Measurements from ENCODE around the gene TMEM8B. TPM values are rescaled to one million over a fixed set of nuclear protein-coding genes. Genes with fewer than 3 reads are reported as not detected.

The TMEM8B gene
- total RNA-seq, 1 donor: 2.5 TPM

- peak within 1 kb of the TSS; percentile 95 for H3K27ac ChIP-seq (ENCODE audit: low read depth, low read length)
- peak within 1 kb of the TSS; percentile 39 for H2AFZ ChIP-seq (ENCODE audit: low read length)
- H3K36me3 ChIP-seq (ENCODE audit: insufficient read depth, low read length): no peaks in the 10 kb centered on the region
- H3K4me1 ChIP-seq (ENCODE audit: insufficient read depth, low read length): peaks cover 55% of the 10 kb centered on the region
- no peaks in the 10 kb centered on the region for H4K20me1 ChIP-seq (ENCODE audit: insufficient read depth, low read length)
- H3K4me2 ChIP-seq (ENCODE audit: insufficient read depth, low read length): peak within 1 kb of the TSS; percentile 73
- H3K27me3 ChIP-seq (ENCODE audit: insufficient read depth, low read length): no peaks in the 10 kb centered on the region
- peak; percentile 94 for DNase-seq (ENCODE audit: insufficient read length, low spot score, missing footprints)
- H3K4me3 ChIP-seq (ENCODE audit: insufficient read depth, low read length): peak within 1 kb of the TSS; percentile 56
- no peak for TF ChIP-seq CTCF (IDR thresholded peaks at IDR 0.05; ENCODE audit: extremely low read depth, low read depth, low read length)
- H3K79me2 ChIP-seq (ENCODE audit: insufficient read depth, low read length): peaks cover 4% of the 10 kb centered on the region
- no peaks in the 10 kb centered on the region for H3K9me3 ChIP-seq (ENCODE audit: low read depth, low read length)
Measured at GRCh38 chr9:35905912-35906679, 77.1 kb downstream of the TMEM8B start, which contains the start of gene HRCT1. HRCT1 (plus strand) TSS chr9:35906202; CDS start chr9:35906288, 86 bp downstream.

GRCh38 chr9:35906923-35907699 lies 78.1 kb downstream of the TMEM8B start:
- no peak for TF ChIP-seq CTCF (IDR thresholded peaks at IDR 0.05; ENCODE audit: extremely low read depth, low read depth, low read length)
- peaks cover 55% of the 10 kb centered on the region for H3K4me1 ChIP-seq (ENCODE audit: insufficient read depth, low read length)
- no peaks in the 10 kb centered on the region for H3K9me3 ChIP-seq (ENCODE audit: low read depth, low read length)
- peak overlapping the region; percentile 38 for H2AFZ ChIP-seq (ENCODE audit: low read length)
- H3K36me3 ChIP-seq (ENCODE audit: insufficient read depth, low read length): no peaks in the 10 kb centered on the region
- H3K27me3 ChIP-seq (ENCODE audit: insufficient read depth, low read length): no peaks in the 10 kb centered on the region
- peak overlapping the region; percentile 95 for H3K27ac ChIP-seq (ENCODE audit: low read depth, low read length)
- H3K4me2 ChIP-seq (ENCODE audit: insufficient read depth, low read length): peak overlapping the region; percentile 57
- H3K4me3 ChIP-seq (ENCODE audit: insufficient read depth, low read length): peak overlapping the region; percentile 56
- H4K20me1 ChIP-seq (ENCODE audit: insufficient read depth, low read length): no peaks in the 10 kb centered on the region
- DNase-seq (ENCODE audit: insufficient read length, low spot score, missing footprints): peak; percentile 91
- H3K79me2 ChIP-seq (ENCODE audit: insufficient read depth, low read length): peaks cover 4% of the 10 kb centered on the region

GRCh38 chr9:35907711-35908503 lies 78.9 kb downstream of the TMEM8B start:
- Histone ChIP-seq H3K4me2 (ENCODE audit: insufficient read depth, low read length) (peak overlapping the region; percentile 57), H3K4me3 (ENCODE audit: insufficient read depth, low read length) (peak overlapping the region; percentile 56), H3K36me3 (ENCODE audit: insufficient read depth, low read length) (no peaks in the 10 kb centered on the region), H3K27ac (ENCODE audit: low read depth, low read length) (peak overlapping the region; percentile 95), H3K79me2 (ENCODE audit: insufficient read depth, low read length) (peaks cover 4% of the 10 kb centered on the region), H4K20me1 (ENCODE audit: insufficient read depth, low read length) (no peaks in the 10 kb centered on the region), H3K27me3 (ENCODE audit: insufficient read depth, low read length) (no peaks in the 10 kb centered on the region), H3K4me1 (ENCODE audit: insufficient read depth, low read length) (peaks cover 55% of the 10 kb centered on the region), H3K9me3 (ENCODE audit: low read depth, low read length) (no peaks in the 10 kb centered on the region), H2AFZ (ENCODE audit: low read length) (peak overlapping the region; percentile 49)
- no peak for TF ChIP-seq CTCF (IDR thresholded peaks at IDR 0.05; ENCODE audit: extremely low read depth, low read depth, low read length)
- DNase-seq (ENCODE audit: insufficient read length, low spot score, missing footprints): peak; percentile 96
